HUES48 (cell line): ENCODE data around the gene MPZL1.
"Not testable (repeated sequence)": the region's sequence is repeated elsewhere in the genome, so short reads cannot be mapped to it uniquely, and the experiment has no call there.

Experiments
- H3K27ac ChIP-seq: one replicate; pipeline ENCODE4 v1.7.0; 2013; ENCODE audit warnings: low read depth, low read length, inconsistent platforms
- H3K27me3 ChIP-seq: 2 replicates; pipeline ENCODE4 v1.6.1; 2013; ENCODE audit warnings: mild to moderate bottlenecking, low read length; ENCODE audit not compliant: control insufficient read depth, insufficient read depth
- H3K36me3 ChIP-seq: 2 replicates; pipeline ENCODE4 v1.6.1; 2013; ENCODE audit warnings: low read length; ENCODE audit not compliant: control insufficient read depth, insufficient read depth
- H3K4me1 ChIP-seq: 2 replicates; pipeline ENCODE4 v1.6.1; 2013; ENCODE audit warnings: mild to moderate bottlenecking, low read length; ENCODE audit not compliant: control insufficient read depth, insufficient read depth
- H3K4me3 ChIP-seq: 2 replicates; pipeline ENCODE4 v1.5.1; 2013; ENCODE audit warnings: mild to moderate bottlenecking, low read depth, low read length
- H3K9ac ChIP-seq: 2 replicates; pipeline ENCODE4 v1.6.1; 2013; ENCODE audit warnings: mild to moderate bottlenecking, low read depth, low read length, moderate library complexity
- H3K9me3 ChIP-seq: 2 replicates; pipeline ENCODE4 v1.6.1; 2013; ENCODE audit warnings: low read length; ENCODE audit not compliant: control insufficient read depth, insufficient read depth

MPZL1 gene

DNA sequence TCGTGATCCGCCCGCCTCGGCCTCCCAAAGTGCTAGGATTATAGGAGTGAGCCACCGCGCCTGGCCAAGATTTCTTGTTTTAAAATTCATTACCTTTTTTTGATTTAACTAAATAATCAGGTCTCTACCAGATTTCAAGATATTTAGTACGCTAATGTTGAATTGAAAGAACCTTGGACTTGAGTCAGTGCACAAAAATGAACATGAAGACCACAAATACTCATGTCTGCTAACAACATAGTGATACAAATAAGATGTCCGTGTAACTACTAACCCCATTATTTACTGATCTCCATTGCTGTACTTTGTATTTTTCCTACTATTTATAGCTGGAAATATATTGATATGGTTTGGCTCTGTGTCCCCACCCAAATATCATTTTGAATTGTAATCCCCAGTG is 16.4 kb downstream of the MPZL1 start:
- H3K9ac ChIP-seq, result no peak overlapping the region
- H3K9me3 ChIP-seq, result no peaks in the 10 kb centered on the region
- 0 out of 2 replicates have a peak, but pooled peaks cover 1% of the 10 kb centered on the region for H3K36me3 ChIP-seq
- H3K27me3 ChIP-seq, result no peaks in the 10 kb centered on the region
- no peak overlapping the region for H3K4me3 ChIP-seq
- H3K27ac ChIP-seq, result no peak overlapping the region
- H3K4me1 ChIP-seq, result 0 out of 2 replicates have a peak, but pooled peaks cover 3% of the 10 kb centered on the region

GRCh38 chr1:167739752-167740151 is 18.0 kb downstream of the MPZL1 start:
- H3K27ac ChIP-seq, result no peak overlapping the region
- H3K27me3 ChIP-seq, result no peaks in the 10 kb centered on the region
- no peaks in the 10 kb centered on the region for H3K36me3 ChIP-seq
- H3K4me1 ChIP-seq, result peaks cover 6% of the 10 kb centered on the region; the same call in 1 of the 2 replicates
- H3K9ac ChIP-seq, result no peak overlapping the region
- H3K9me3 ChIP-seq, result no peaks in the 10 kb centered on the region
- no peak overlapping the region for H3K4me3 ChIP-seq

- H3K4me3 ChIP-seq, H3K9me3 ChIP-seq, H3K36me3 ChIP-seq, H3K27me3 ChIP-seq, H3K27ac ChIP-seq, H3K9ac ChIP-seq: not testable (repeated sequence)
- H3K4me1 ChIP-seq, result peaks cover 10% of the 10 kb centered on the region; the same call in 1 of the 2 replicates
These were observed 19.3 kb downstream of the MPZL1 start for GRCh38 chr1:167741103-167741502.

DNA sequence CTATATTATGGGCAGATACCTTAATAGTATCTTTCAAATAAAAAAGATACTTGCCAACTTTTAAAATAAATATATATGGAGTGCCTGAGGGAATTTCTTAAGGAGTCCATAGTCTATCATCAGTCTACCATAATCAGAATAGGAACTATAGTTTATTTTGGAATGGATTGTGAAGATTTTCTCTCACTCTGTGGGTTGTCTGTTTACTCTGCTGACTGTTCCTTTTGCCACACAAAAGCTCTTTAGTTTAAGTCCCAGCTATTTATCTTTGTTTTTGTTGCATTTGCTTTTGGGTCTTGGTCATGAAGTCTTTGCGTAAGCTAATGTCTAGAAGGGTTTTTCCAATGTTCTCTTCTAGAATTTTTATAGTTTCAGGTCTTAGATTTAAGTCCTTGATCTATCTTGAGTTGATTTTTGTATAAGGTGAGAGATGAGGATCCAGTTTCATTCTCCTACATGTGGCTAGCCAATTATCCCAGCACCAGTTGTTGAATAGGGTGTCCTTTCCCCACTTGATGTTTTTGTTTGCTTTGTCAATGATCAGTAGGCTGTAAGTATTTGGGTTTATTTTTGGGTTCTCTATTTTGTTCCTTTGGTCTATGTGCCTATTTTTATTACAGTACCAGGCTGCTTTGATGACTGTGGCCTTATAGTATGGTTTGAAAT is 20.7 kb downstream of the MPZL1 start:
- not testable (repeated sequence) for H3K4me3 ChIP-seq, H3K9me3 ChIP-seq, H3K36me3 ChIP-seq, H3K27me3 ChIP-seq, H3K9ac ChIP-seq, H3K27ac ChIP-seq
- H3K4me1 ChIP-seq, result peaks cover 10% of the 10 kb centered on the region; the same call in 1 of the 2 replicates

DNA sequence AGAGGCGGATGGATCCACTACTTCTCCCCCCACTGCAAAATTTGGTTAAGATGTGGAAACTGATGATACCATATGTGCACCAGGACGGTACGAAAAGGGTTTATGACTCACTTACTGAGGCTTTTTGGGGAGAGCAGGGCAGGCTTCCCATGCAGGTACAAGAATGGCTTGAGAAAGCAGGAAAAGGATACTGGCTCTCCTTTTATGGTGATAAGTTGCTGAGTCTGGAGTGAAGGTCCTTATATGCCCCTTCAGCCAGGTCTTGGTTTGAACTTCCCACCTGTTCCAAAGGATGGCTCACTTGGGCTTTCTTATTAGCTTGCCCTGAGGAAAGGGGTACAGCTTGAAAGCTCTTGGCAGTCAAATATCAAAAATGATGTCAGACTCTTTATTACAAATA is 23.1 kb downstream of the MPZL1 start:
- no peak overlapping the region for H3K9ac ChIP-seq
- no peak overlapping the region for H3K4me3 ChIP-seq
- peaks cover 10% of the 10 kb centered on the region; the same call in 1 of the 2 replicates for H3K4me1 ChIP-seq

DNA sequence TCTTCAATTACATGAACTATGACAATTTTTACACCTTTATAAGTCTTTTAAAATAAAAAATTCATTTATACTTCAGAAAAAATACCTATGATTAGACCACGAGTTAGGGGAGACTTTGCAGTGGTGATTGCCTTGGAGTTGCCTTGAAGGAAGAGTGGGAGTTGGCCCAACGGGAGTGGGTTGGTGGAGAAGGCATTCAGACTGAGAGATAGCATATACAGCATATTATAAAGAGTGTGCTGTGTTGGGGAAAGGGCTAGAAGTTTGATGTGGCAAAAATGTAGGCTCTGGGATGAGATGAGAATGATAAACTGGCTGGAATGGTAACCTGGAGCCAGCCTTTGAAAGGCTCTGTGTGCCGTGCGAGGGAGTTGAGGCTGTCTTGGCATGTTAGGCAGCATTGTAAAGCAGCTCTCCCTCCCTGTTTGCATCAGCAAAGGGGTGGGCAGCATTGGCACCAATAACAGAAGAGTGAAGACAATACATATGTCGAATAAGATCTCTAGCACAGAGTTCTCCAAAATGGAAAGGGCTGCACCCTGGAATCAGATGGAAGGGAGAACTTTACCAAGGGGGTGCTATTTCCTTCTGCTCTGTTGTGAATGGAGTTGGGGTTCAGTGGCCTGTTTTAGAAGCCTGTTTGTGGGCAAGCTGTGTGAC is 24.4 kb downstream of the MPZL1 start:
- H3K27ac ChIP-seq, result no peak overlapping the region
- no peak overlapping the region for H3K4me3 ChIP-seq
- H3K27me3 ChIP-seq, result no peaks in the 10 kb centered on the region
- no peak overlapping the region for H3K9ac ChIP-seq
- H3K36me3 ChIP-seq, result no peaks in the 10 kb centered on the region
- H3K4me1 ChIP-seq, result peaks cover 10% of the 10 kb centered on the region; the same call in 1 of the 2 replicates
- H3K9me3 ChIP-seq, result no peaks in the 10 kb centered on the region

More for the DNA sequence above, 23.1 kb downstream of the MPZL1 start:
- H3K27me3 ChIP-seq, result no peaks in the 10 kb centered on the region
- no peaks in the 10 kb centered on the region for H3K36me3 ChIP-seq
- H3K9me3 ChIP-seq, result no peaks in the 10 kb centered on the region
- no peak overlapping the region for H3K27ac ChIP-seq

DNA sequence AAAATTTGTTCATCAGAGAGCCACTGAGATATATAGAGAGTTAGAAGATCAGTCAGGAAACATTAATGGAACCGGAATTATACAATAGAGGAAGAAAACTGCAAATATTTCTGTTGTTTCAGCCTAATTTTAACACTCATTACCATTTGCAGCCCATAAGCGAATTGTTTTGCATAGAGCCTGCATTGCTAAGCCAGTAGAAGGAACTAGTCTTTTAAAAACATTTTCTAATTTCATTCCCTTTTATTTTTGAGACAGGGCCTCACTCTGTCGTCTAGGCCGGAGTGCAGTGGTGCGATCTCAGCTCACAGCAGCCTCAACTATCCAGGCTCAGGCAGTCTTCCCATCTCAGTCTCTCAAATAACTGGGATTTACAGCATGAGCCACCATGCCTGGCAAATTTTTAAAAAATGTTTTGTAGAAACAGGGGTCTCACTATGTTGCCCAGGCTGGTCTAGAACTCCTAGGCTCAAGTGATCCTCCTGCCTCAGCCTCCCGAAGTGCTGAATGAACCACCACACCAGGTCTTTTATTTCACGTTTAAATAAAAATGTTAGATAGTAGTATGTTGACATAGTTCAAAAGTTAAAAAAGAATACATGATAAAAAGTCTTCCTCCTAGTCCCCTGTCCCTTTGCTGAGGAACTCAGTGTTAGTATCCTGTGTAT is 25.3 kb downstream of the MPZL1 start:
- H3K4me1 ChIP-seq, result peaks cover 10% of the 10 kb centered on the region; the same call in 1 of the 2 replicates
- H3K4me3 ChIP-seq, result no peak overlapping the region
- H3K9ac ChIP-seq, result no peak overlapping the region
- no peaks in the 10 kb centered on the region for H3K36me3 ChIP-seq
- no peaks in the 10 kb centered on the region for H3K9me3 ChIP-seq
- no peak overlapping the region for H3K27ac ChIP-seq
- no peaks in the 10 kb centered on the region for H3K27me3 ChIP-seq

DNA sequence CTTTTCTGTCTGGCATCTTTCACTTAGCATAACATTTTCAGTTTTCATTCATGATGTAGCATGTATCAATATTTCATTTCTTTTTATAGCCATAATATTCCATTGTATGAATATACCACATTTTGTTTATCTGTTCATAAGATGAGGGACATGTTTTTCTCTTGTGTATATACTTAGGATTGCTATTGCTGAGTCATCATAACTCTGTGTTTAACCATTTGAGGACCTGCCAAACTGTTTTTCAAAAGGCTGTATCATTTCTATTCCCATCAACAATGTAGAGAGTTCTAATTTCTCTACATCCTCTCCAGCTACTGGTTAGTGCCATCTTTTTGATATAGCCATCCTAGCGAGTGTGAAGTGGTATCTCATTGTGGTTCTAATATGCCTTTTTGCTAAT is 26.2 kb downstream of the MPZL1 start:
- no peak overlapping the region for H3K27ac ChIP-seq
- H3K27me3 ChIP-seq, result no peaks in the 10 kb centered on the region
- no peak overlapping the region for H3K9ac ChIP-seq
- peaks cover 8% of the 10 kb centered on the region; the same call in 1 of the 2 replicates for H3K4me1 ChIP-seq
- no peak overlapping the region for H3K4me3 ChIP-seq
- no peaks in the 10 kb centered on the region for H3K9me3 ChIP-seq
- no peaks in the 10 kb centered on the region for H3K36me3 ChIP-seq

DNA sequence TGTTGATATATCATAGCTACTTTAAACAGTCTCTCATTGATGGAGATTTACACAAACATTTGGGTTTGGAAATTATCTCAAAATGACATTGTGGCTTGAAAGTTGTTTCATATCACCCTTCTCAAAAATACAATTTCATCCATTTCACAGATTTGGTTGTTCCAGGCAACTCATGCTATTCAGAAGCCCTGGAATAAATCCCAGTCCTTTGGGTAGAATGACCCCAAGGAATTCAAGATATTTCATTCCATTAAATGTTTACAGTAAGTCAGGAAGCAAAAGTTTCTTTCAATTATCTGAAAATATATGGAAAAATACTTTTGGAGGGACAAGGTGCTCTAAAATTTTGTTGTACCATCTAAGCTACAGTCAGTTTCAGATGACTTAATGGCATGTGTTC is 27.1 kb downstream of the MPZL1 start:
- Histone ChIP-seq H3K9me3 (no peaks in the 10 kb centered on the region), H3K9ac (no peak overlapping the region), H3K27ac (no peak overlapping the region), H3K4me1 (peaks cover 8% of the 10 kb centered on the region; the same call in 1 of the 2 replicates), H3K36me3 (no peaks in the 10 kb centered on the region), H3K4me3 (no peak overlapping the region), H3K27me3 (no peaks in the 10 kb centered on the region)

DNA sequence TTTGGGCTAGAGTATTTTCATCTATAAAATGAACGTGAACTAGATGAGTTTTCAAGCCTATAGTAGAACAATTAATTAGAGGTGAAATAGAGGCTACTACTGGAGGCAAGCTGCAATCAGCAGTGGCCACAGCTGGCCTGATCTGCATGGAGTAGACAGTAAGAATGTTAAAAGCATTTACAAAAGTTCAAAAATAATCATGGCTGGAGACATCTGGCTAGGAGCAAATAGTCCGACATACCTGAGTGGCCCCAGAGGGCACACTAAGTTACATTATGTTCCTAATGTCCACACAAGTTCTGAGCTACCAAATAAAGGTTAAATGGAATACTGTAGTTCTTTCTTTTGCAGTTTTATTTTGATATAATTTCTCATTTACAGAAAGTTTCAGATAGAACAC is 28.0 kb downstream of the MPZL1 start:
- H3K9me3 ChIP-seq, result no peaks in the 10 kb centered on the region
- no peak overlapping the region for H3K4me3 ChIP-seq
- peaks cover 4% of the 10 kb centered on the region; the same call in 1 of the 2 replicates for H3K4me1 ChIP-seq
- no peak overlapping the region for H3K27ac ChIP-seq
- H3K9ac ChIP-seq, result no peak overlapping the region
- H3K27me3 ChIP-seq, result no peaks in the 10 kb centered on the region
- H3K36me3 ChIP-seq, result no peaks in the 10 kb centered on the region

GRCh38 chr1:167750641-167751040 is 28.9 kb downstream of the MPZL1 start:
- no peak overlapping the region for H3K9ac ChIP-seq
- no peaks in the 10 kb centered on the region; the same call in 1 of the 2 replicates for H3K4me1 ChIP-seq
- no peaks in the 10 kb centered on the region for H3K36me3 ChIP-seq
- H3K4me3 ChIP-seq, result no peak overlapping the region
- H3K27me3 ChIP-seq, result no peaks in the 10 kb centered on the region
- no peaks in the 10 kb centered on the region for H3K9me3 ChIP-seq
- H3K27ac ChIP-seq, result no peak overlapping the region
